Measurements from ENCODE around the gene GFI1.

DNA sequence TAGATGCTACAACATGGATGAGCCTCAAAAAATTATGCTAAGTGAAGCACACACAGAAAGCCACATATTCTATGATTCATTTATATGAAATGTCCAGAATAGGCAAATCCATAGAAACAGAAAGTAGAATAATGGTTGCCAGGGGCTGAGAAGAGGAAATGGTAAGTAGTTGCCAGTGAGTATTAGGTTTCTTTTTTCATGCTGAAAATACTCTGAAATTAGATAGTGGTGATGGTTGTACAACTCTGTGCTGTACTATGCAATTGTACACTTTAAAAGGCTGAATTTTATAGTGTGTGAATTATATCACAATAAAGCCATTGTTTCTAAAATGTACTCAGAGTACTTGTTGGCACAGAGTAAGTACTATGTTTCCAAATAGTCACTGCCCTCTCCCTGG is 15.5 kb upstream of the GFI1 start:
- no peak for TF ChIP-seq FOXK1 (CRISPR knock-in tag; IDR thresholded peaks at IDR 0.05)
- TF ChIP-seq, protein P1, sequence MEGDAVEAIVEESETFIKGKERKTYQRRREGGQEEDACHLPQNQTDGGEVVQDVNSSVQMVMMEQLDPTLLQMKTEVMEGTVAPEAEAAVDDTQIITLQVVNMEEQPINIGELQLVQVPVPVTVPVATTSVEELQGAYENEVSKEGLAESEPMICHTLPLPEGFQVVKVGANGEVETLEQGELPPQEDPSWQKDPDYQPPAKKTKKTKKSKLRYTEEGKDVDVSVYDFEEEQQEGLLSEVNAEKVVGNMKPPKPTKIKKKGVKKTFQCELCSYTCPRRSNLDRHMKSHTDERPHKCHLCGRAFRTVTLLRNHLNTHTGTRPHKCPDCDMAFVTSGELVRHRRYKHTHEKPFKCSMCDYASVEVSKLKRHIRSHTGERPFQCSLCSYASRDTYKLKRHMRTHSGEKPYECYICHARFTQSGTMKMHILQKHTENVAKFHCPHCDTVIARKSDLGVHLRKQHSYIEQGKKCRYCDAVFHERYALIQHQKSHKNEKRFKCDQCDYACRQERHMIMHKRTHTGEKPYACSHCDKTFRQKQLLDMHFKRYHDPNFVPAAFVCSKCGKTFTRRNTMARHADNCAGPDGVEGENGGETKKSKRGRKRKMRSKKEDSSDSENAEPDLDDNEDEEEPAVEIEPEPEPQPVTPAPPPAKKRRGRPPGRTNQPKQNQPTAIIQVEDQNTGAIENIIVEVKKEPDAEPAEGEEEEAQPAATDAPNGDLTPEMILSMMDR (IDR thresholded peaks at IDR 0.05), result no peak
- TF ChIP-seq TEAD4 (CRISPR knock-in tag; IDR thresholded peaks at IDR 0.05), result no peak
- TF ChIP-seq ETV6 (CRISPR knock-in tag; IDR thresholded peaks at IDR 0.05), result no peak
- TF ChIP-seq ESRRA (CRISPR knock-in tag; IDR thresholded peaks at IDR 0.05; ENCODE audit: borderline replicate concordance), result no peak
- TF ChIP-seq ZNF416 (CRISPR knock-in tag; IDR thresholded peaks at IDR 0.05), result no peak

All from WTC11 (cell line).